B cell (primary cell): ENCODE data around the gene YES1. TPM values are rescaled to one million over a fixed set of nuclear protein-coding genes. Genes with fewer than 3 reads are reported as not detected.

Experiments used
- ATAC-seq: fragments of 200-7000 bp; cut with Tn5 transposase; one replicate; pipeline ENCODE4 v1.10.0; 2021; ENCODE audit warnings: low read depth, mild to moderate bottlenecking, moderate number of reproducible peaks, moderate library complexity
- CTCF ChIA-PET: fragments of 350-600 bp; sonication (Branson Sonifier 250); formaldehyde crosslinking; loops from one replicate; lab custom pipeline; 2021; ENCODE audit warnings: antibody characterized with exemption, inconsistent platforms; lab: Charles Lee
- POLR2A ChIA-PET: fragments of 350-600 bp; sonication (Branson Sonifier 250); formaldehyde crosslinking; loops from one replicate; lab custom pipeline; 2021; ENCODE audit warnings: antibody characterized with exemption; lab: Charles Lee
- DNase-seq: peaks from one replicate; pipeline ENCODE4 v3.0.0; 2013
- H2AFZ ChIP-seq: 2 replicates; pipeline ENCODE4 v1.6.1; 2012; ENCODE audit warnings: mild to moderate bottlenecking, low read depth, low read length; ENCODE audit not compliant: insufficient read depth, poor library complexity, severe bottlenecking
- H3K27ac ChIP-seq, 2 donors: 1 replicate in 1 of 2; 2 replicates in 1 of 2; pipeline ENCODE4 v1.5.1; 2012 to 2013; ENCODE audit warnings: low read length in 2 of 2, mild to moderate bottlenecking in 2 of 2, moderate library complexity in 1 of 2
- H3K27me3 ChIP-seq, 4 experiments: fragments of 200-600 bp in 1 of 4; sonication (generic) in 1 of 4; replicated peaks in 1 of 4; 1 replicate in 2 of 4; 2 replicates in 2 of 4; pipeline versions ENCODE4 v1.6.1 to v1.7.0; 2013 to 2016; ENCODE audit warnings: low read length in 3 of 4, mild to moderate bottlenecking in 2 of 4, mixed read lengths in 1 of 4, moderate library complexity in 1 of 4; ENCODE audit not compliant: insufficient read depth in 4 of 4, control insufficient read depth in 3 of 4; ENCODE audit errors: control extremely low read depth in 1 of 4
- H3K36me3 ChIP-seq, 2 experiments: replicated peaks in 1 of 2; 1 replicate in 1 of 2; 2 replicates in 1 of 2; pipeline versions ENCODE4 v1.6.1 to v1.7.1; 2013; ENCODE audit warnings: low read length in 1 of 2; ENCODE audit not compliant: insufficient read depth in 2 of 2, control insufficient read depth in 1 of 2; ENCODE audit errors: control extremely low read depth in 1 of 2, extremely low read depth in 1 of 2
- H3K4me1 ChIP-seq, 2 donors: fragments of 200-600 bp in 1 of 2; sonication (generic) in 1 of 2; 1 replicate in 1 of 2; 2 replicates in 1 of 2; pipeline versions ENCODE4 v1.5.1 to v1.6.1; 2013 to 2017; ENCODE audit warnings: low read length in 2 of 2; ENCODE audit not compliant: control insufficient read depth in 2 of 2, insufficient read depth in 2 of 2
- H3K4me2 ChIP-seq: replicated peaks from 2 replicates; pipeline ENCODE3; 2012; ENCODE audit warnings: mild to moderate bottlenecking, low read depth, low read length; ENCODE audit not compliant: poor library complexity, severe bottlenecking
- H3K4me3 ChIP-seq, 5 experiments: fragments of 200-600 bp in 1 of 5; sonication (generic) in 1 of 5; 1 replicate in 3 of 5; 2 replicates in 2 of 5; pipeline versions ENCODE4 v1.5.1 to v1.7.0; 2011 to 2016; ENCODE audit warnings: low read length in 4 of 5, mild to moderate bottlenecking in 4 of 5, low read depth in 2 of 5, control low read depth in 1 of 5, moderate library complexity in 1 of 5; ENCODE audit not compliant: insufficient read depth in 1 of 5; ENCODE audit errors: control extremely low read depth in 1 of 5, extremely low read depth in 1 of 5
- H3K79me2 ChIP-seq: fragments of 200-600 bp; sonication (generic); one replicate; pipeline ENCODE4 v1.6.0; 2016; ENCODE audit warnings: low read length; ENCODE audit not compliant: control insufficient read depth, insufficient read depth
- H3K9ac ChIP-seq: fragments of 200-600 bp; sonication (generic); 2 replicates; pipeline ENCODE4 v1.6.1; 2017; ENCODE audit warnings: mild to moderate bottlenecking, low read length, moderate library complexity
- H3K9me3 ChIP-seq, 3 donors: one replicate each; pipeline versions ENCODE4 v1.6.1 to v1.7.1; 2013; ENCODE audit warnings: low read length in 2 of 3; ENCODE audit not compliant: control insufficient read depth in 2 of 3, insufficient read depth in 1 of 3; ENCODE audit errors: control extremely low read depth in 1 of 3
- H4K20me1 ChIP-seq: 2 replicates; pipeline ENCODE4 v1.6.0; 2012; ENCODE audit warnings: mild to moderate bottlenecking, low read length; ENCODE audit not compliant: insufficient read depth, control insufficient read depth, poor library complexity, severe bottlenecking
- H3K27ac Mint-ChIP-seq: one replicate; pipeline ENCODE4 v1.8.0; 2021; ENCODE audit warnings: mixed read lengths
- H3K27me3 Mint-ChIP-seq: one replicate; pipeline ENCODE4 v1.8.0; 2021; ENCODE audit warnings: mixed read lengths
- H3K4me1 Mint-ChIP-seq: one replicate; pipeline ENCODE4 v1.8.0; 2021; ENCODE audit warnings: mixed read lengths
- H3K4me3 Mint-ChIP-seq: one replicate; pipeline ENCODE4 v1.8.0; 2021; ENCODE audit warnings: mixed read lengths
- H3K9me3 Mint-ChIP-seq: one replicate; pipeline ENCODE4 v1.8.0; 2022; ENCODE audit warnings: mixed read lengths; ENCODE audit not compliant: insufficient read depth
- CTCF ChIP-seq: fragments of 200-600 bp; IDR thresholded peaks from one replicate; pipeline ENCODE4 v1.8.0; 2022; ENCODE audit warnings: antibody characterized with exemption, mild to moderate bottlenecking
- EZH2 ChIP-seq: IDR thresholded peaks from 2 replicates; pipeline ENCODE4 v1.6.1; 2012; ENCODE audit warnings: borderline replicate concordance, low read depth, mild to moderate bottlenecking, moderate library complexity, low read length; ENCODE audit not compliant: insufficient read depth, poor library complexity, severe bottlenecking
- WGBS: methylation state at CpG from one replicate; pipeline ENCODE4 v1.1.5; 2013; ENCODE audit warnings: missing lambda C conversion rate; ENCODE audit not compliant: insufficient coverage; 5-methylcytosine and 5-hydroxymethylcytosine counted together
- intact Hi-C: fragments of 100-400 bp; cut with micrococcal nuclease; formaldehyde crosslinking; loops from one replicate; pipeline ENCODE4 v1.10.0; 2022
- polyA plus RNA-seq: library from polyadenylated mRNA; depleted of rRNA; stranded (reverse); fragments of >200 nt; gene quantifications from 2 replicates; pipeline ENCODE4 v1.2.3, GENCODE V29; 2012
- total RNA-seq, 2 donors: library from RNA; stranded (reverse); fragments of 120-200 nt in 1 of 2; gene quantifications; 1 replicate in 1 of 2; 2 replicates in 1 of 2; pipeline versions ENCODE4 v1.2.3 to v1.2.4, GENCODE V29; 2013 to 2022

The YES1 gene
- total and polyA plus RNA-seq, 2 donors (not counting 1 experiment from before 2014, with no cell fraction given), result 0.30 TPM; not detected in 1

GRCh38 chr18:805008-805754, 6.9 kb downstream of the YES1 start:
- Mint-ChIP-seq H3K4me1 (peaks cover 6% of the 10 kb centered on the region), H3K27me3 (peaks cover 55% of the 10 kb centered on the region), H3K9me3 (no peaks in the 10 kb centered on the region), H3K27ac (no peak overlapping the region), H3K4me3 (no peak overlapping the region)
- intact Hi-C loops, result no loop called here
- Histone ChIP-seq H2AFZ (no peak overlapping the region), H3K27me3 (peaks cover 0 to 30% (median 28%) of the 10 kb centered on the region in 4 experiments), H3K4me1 (peaks cover 0 to 3% of the 10 kb centered on the region in 2 donors), H4K20me1 (no peaks in the 10 kb centered on the region), H3K9ac (no peak overlapping the region), H3K27ac (no peak overlapping the region), H3K9me3 (peaks cover 2 to 10% (median 5%) of the 10 kb centered on the region in 3 donors), H3K79me2 (no peaks in the 10 kb centered on the region), H3K36me3 (no peaks in the 10 kb centered on the region), H3K4me2 (no peak overlapping the region), H3K4me3 (no peak overlapping the region)
- POLR2A ChIA-PET, result no interaction called here
- CTCF ChIA-PET, result no interaction called here
- WGBS, result no CpG with 5 or more reads among the region's 5 CpGs
- ATAC-seq (no peak), DNase-seq (no peak)
- TF ChIP-seq EZH2 (no peak), CTCF (no peak)

- Histone ChIP-seq H3K4me1 (peaks cover 0 to 3% of the 10 kb centered on the region in 2 donors), H3K4me2 (no peak overlapping the region), H2AFZ (no peak overlapping the region), H3K9me3 (peaks cover 0 to 1% (median 0%) of the 10 kb centered on the region in 3 donors), H3K36me3 (no peaks in the 10 kb centered on the region), H3K4me3 (no peak overlapping the region), H4K20me1 (no peaks in the 10 kb centered on the region), H3K9ac (no peak overlapping the region), H3K27ac (no peak overlapping the region), H3K27me3 (peaks cover 0 to 24% (median 3%) of the 10 kb centered on the region in 4 experiments), H3K79me2 (no peaks in the 10 kb centered on the region)
- POLR2A ChIA-PET, result no interaction called here
- H3K27ac Mint-ChIP-seq, result no peak overlapping the region
- TF ChIP-seq CTCF (no peak), EZH2 (no peak)
- ATAC-seq, result no peak
- DNase-seq, result no peak
- 40% methylated on average over 1 of the region's 3 CpGs for WGBS
- peaks cover 39% of the 10 kb centered on the region for H3K27me3 Mint-ChIP-seq
- intact Hi-C loops, result no loop called here
- H3K9me3 Mint-ChIP-seq, result no peaks in the 10 kb centered on the region
- CTCF ChIA-PET, result no interaction called here
- H3K4me1 Mint-ChIP-seq, result peaks cover 5% of the 10 kb centered on the region
- H3K4me3 Mint-ChIP-seq, result no peak overlapping the region
Measured at GRCh38 chr18:801137-801536, 10.9 kb downstream of the YES1 start.
